DND-41 (cell line): ENCODE measurements around the gene CSF2.

Experiments
- ATAC-seq: fragments of 200-7000 bp; cut with Tn5 transposase; 3 replicates; pipeline ENCODE4 v1.9.1; 2021; ENCODE audit warnings: low read depth; ENCODE audit not compliant: insufficient read depth
- DNase-seq: peaks from one replicate; pipeline ENCODE4 v3.0.0-alpha.2; 2020
- H2AFZ ChIP-seq: 2 replicates; pipeline ENCODE4 v1.6.0; 2012; ENCODE audit warnings: low read depth, low read length
- H3K27ac ChIP-seq: 2 replicates; pipeline ENCODE4 v1.5.1; 2012; ENCODE audit warnings: low read length, inconsistent platforms
- H3K27me3 ChIP-seq: fragments of 200-600 bp; sonication (generic); 2 replicates; pipeline ENCODE4 v1.6.0; 2012; ENCODE audit warnings: low read length, mild to moderate bottlenecking, inconsistent platforms; ENCODE audit not compliant: insufficient read depth, poor library complexity
- H3K36me3 ChIP-seq: 2 replicates; pipeline ENCODE4 v1.5.1; 2012; ENCODE audit warnings: low read length, inconsistent platforms; ENCODE audit not compliant: insufficient read depth
- H3K4me1 ChIP-seq: 2 replicates; pipeline ENCODE4 v1.5.1; 2012; ENCODE audit warnings: mild to moderate bottlenecking, low read length; ENCODE audit not compliant: insufficient read depth
- H3K4me2 ChIP-seq: 2 replicates; pipeline ENCODE4 v1.6.0; 2012; ENCODE audit warnings: mild to moderate bottlenecking, moderate library complexity, low read length, inconsistent platforms; ENCODE audit not compliant: insufficient read depth
- H3K4me3 ChIP-seq, 2 experiments: fragments of 200-600 bp in 1 of 2; shearing (Covaris generic) in 1 of 2; 2 replicates each; pipeline ENCODE4 v1.5.1; 2012 to 2016; ENCODE audit warnings: inconsistent platforms in 2 of 2, low read length in 2 of 2, mild to moderate bottlenecking in 2 of 2, low read depth in 1 of 2, moderate library complexity in 1 of 2
- H3K79me2 ChIP-seq: 2 replicates; pipeline ENCODE4 v1.6.0; 2012; ENCODE audit warnings: low read length, inconsistent platforms; ENCODE audit not compliant: insufficient read depth
- H3K9ac ChIP-seq: 2 replicates; pipeline ENCODE4 v1.6.0; 2012; ENCODE audit warnings: low read depth, mild to moderate bottlenecking, inconsistent platforms, low read length, moderate library complexity
- H3K9me3 ChIP-seq: 2 replicates; pipeline ENCODE4 v1.5.1; 2012; ENCODE audit warnings: low read length, moderate library complexity, mild to moderate bottlenecking, inconsistent platforms; ENCODE audit not compliant: insufficient read depth, severe bottlenecking
- H4K20me1 ChIP-seq: 2 replicates; pipeline ENCODE4 v1.6.0; 2012; ENCODE audit warnings: low read length; ENCODE audit not compliant: insufficient read depth
- CTCF ChIP-seq: IDR thresholded peaks from 2 replicates; pipeline ENCODE4 v1.5.1; 2012; ENCODE audit warnings: borderline replicate concordance, low read length, moderate library complexity, mild to moderate bottlenecking; ENCODE audit not compliant: poor library complexity, severe bottlenecking; ENCODE audit errors: extremely low read depth
- EZH2 ChIP-seq: IDR thresholded peaks from 3 replicates; pipeline ENCODE4 v1.6.1; 2012; ENCODE audit warnings: borderline replicate concordance, low read depth, mild to moderate bottlenecking, moderate library complexity, low read length, inconsistent platforms; ENCODE audit not compliant: severe bottlenecking

Gene CSF2

GRCh38 chr5:132037353-132037752 is 36.2 kb upstream of the CSF2 start:
- ATAC-seq = no peak
- no peaks in the 10 kb centered on the region for H3K79me2 ChIP-seq
- H3K27me3 ChIP-seq = peaks cover 6% of the 10 kb centered on the region

GRCh38 chr5:132044207-132044606 is 29.4 kb upstream of the CSF2 start:
- H3K4me3 ChIP-seq = no peak overlapping the region
- ATAC-seq (no peak), DNase-seq (no peak)
- no peaks in the 10 kb centered on the region for H3K9me3 ChIP-seq
- no peak overlapping the region for H3K4me2 ChIP-seq
- H3K27me3 ChIP-seq = no peaks in the 10 kb centered on the region
- H2AFZ ChIP-seq = no peak overlapping the region
- no peaks in the 10 kb centered on the region for H3K36me3 ChIP-seq
- no peak overlapping the region for H3K27ac ChIP-seq
- no peak for TF ChIP-seq CTCF
- no peak for TF ChIP-seq EZH2
- no peaks in the 10 kb centered on the region for H3K79me2 ChIP-seq
- H3K9ac ChIP-seq = no peak overlapping the region
- H3K4me1 ChIP-seq = no peaks in the 10 kb centered on the region
- no peaks in the 10 kb centered on the region for H4K20me1 ChIP-seq

More at GRCh38 chr5:132037353-132037752, 36.2 kb upstream of the CSF2 start:
- DNase-seq = no peak
- H4K20me1 ChIP-seq = no peaks in the 10 kb centered on the region
- H3K9me3 ChIP-seq = no peaks in the 10 kb centered on the region
- H3K4me3 ChIP-seq = no peak overlapping the region
- H3K4me2 ChIP-seq = no peak overlapping the region
- no peak overlapping the region for H3K9ac ChIP-seq
- no peaks in the 10 kb centered on the region for H3K36me3 ChIP-seq
- no peak for TF ChIP-seq EZH2
- TF ChIP-seq CTCF = no peak
- no peaks in the 10 kb centered on the region for H3K4me1 ChIP-seq
- no peak overlapping the region for H2AFZ ChIP-seq
- H3K27ac ChIP-seq = no peak overlapping the region

- H2AFZ ChIP-seq = no peak overlapping the region
- TF ChIP-seq EZH2 = no peak
- no peak for TF ChIP-seq CTCF
- H3K4me1 ChIP-seq = no peaks in the 10 kb centered on the region
- H3K79me2 ChIP-seq = no peaks in the 10 kb centered on the region
- DNase-seq = no peak
- no peak for ATAC-seq
- H3K27ac ChIP-seq = no peak overlapping the region
- no peaks in the 10 kb centered on the region for H3K9me3 ChIP-seq
- no peaks in the 10 kb centered on the region for H3K36me3 ChIP-seq
- no peak overlapping the region for H3K9ac ChIP-seq
- H3K27me3 ChIP-seq = no peaks in the 10 kb centered on the region
- H3K4me3 ChIP-seq = no peak overlapping the region
- no peak overlapping the region for H3K4me2 ChIP-seq
- H4K20me1 ChIP-seq = no peaks in the 10 kb centered on the region
These were observed 26.7 kb upstream of the CSF2 start for GRCh38 chr5:132046880-132047299.

- no peaks in the 10 kb centered on the region for H3K36me3 ChIP-seq
- H3K27me3 ChIP-seq = no peaks in the 10 kb centered on the region
- H4K20me1 ChIP-seq = no peaks in the 10 kb centered on the region
- H3K9me3 ChIP-seq = no peaks in the 10 kb centered on the region
- no peaks in the 10 kb centered on the region for H3K79me2 ChIP-seq
- no peak overlapping the region for H2AFZ ChIP-seq
- TF ChIP-seq EZH2 = no peak
- no peak for TF ChIP-seq CTCF
- no peaks in the 10 kb centered on the region for H3K4me1 ChIP-seq
- no peak overlapping the region for H3K4me3 ChIP-seq
- H3K4me2 ChIP-seq = no peak overlapping the region
- H3K27ac ChIP-seq = no peak overlapping the region
- H3K9ac ChIP-seq = no peak overlapping the region
- DNase-seq = no peak
- no peak for ATAC-seq
These were observed 24.5 kb upstream of the CSF2 start for GRCh38 chr5:132049093-132049492.
